ENCODE data around the gene TAF7L.

TAF7L gene

GRCh38 chrX:101230636-101231035 is 60.5 kb downstream of the TAF7L start:
- no peak for DNase-seq (ENCODE audit: low read depth, low spot score)
- H3K4me3 ChIP-seq (ENCODE audit: low read length) = no peak overlapping the region

- H3K4me3 ChIP-seq (ENCODE audit: low read length) = no peak overlapping the region
- no peak for DNase-seq (ENCODE audit: low read depth, low spot score)
Measured at GRCh38 chrX:101229170-101229569, 62.0 kb downstream of the TAF7L start.

DNA sequence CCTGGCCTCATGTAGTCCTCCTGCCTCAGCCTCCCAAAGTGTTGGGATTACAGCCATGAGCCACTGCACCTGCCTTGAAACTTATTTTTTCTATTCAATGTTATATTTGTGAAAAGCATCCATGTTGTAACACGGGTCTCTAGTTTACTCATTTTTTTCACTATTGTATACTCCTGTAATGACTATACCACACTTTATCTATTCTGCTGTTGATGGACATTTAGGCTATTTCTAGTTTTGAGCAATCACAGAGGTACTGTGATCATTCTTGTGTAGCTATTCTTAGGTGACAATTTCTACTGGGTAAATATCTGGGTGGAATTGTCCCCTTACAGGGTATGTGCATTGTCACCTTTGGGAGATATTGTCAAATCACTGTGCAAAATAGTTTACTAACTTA is 67.9 kb downstream of the TAF7L start:
- DNase-seq (ENCODE audit: low read depth, low spot score) = no peak
- no peak overlapping the region for H3K4me3 ChIP-seq (ENCODE audit: low read length)

DNA sequence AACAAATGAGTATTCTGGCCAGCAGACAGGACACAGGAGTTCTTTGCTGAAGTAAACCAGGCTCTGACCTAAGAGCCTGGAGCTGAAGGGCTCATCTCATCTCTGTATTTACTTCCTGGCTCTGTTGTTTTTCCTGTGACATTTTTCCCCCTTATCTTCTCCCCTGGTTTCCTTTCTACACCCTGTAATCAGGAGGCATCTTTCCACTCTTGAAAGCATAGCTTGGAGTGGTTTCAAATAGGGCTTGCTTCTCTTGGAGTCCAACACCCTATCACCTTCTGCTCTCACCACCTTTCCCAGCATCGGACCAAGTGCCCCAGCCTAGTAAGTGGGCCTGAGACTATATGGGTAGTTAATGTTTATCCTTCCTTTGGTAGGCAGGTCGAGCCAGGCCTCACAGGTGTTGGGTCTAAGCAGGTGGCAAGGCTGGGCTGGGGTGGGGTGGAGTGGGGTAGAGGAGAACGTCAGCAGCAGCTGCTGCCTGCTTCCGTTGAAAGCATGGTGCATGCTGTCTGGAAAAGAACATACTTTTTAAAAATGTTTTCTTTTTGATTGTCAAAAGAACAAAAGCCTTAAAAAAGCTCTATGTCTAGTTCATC is 70.4 kb downstream of the TAF7L start:
- DNase-seq (ENCODE audit: low read depth, low spot score) = no peak
- no peak overlapping the region for H3K4me3 ChIP-seq (ENCODE audit: low read length)

GRCh38 chrX:101219864-101220346 is 71.2 kb downstream of the TAF7L start:
- H3K4me3 ChIP-seq (ENCODE audit: low read length) = no peak overlapping the region
- DNase-seq (ENCODE audit: low read depth, low spot score) = no peak

GRCh38 chrX:101219116-101219863 is 71.8 kb downstream of the TAF7L start, which contains the start of gene DRP2:
DRP2 (plus strand) TSS chrX:101219786; CDS start chrX:101231648, 11,862 bp downstream.
- no peak within 1 kb of the TSS for H3K4me3 ChIP-seq (ENCODE audit: low read length)
- DNase-seq (ENCODE audit: low read depth, low spot score) = no peak

All from Jurkat, Clone E6-1 (cell line).